ENCODE measurements around the gene BRD4.

Gene BRD4

GRCh38 chr19:15237759-15238638 lies 94.3 kb downstream of the BRD4 start:
- Mint-ChIP-seq H3K36me3 (peaks cover 6% of the 10 kb centered on the region), H3K4me1 (ENCODE audit: low read depth) (peaks cover 8% of the 10 kb centered on the region), H3K27ac (no peak overlapping the region), H3K4me3 (no peak overlapping the region), H3K27me3 (peaks cover 4% of the 10 kb centered on the region), H3K9me3 (ENCODE audit: low read depth) (no peaks in the 10 kb centered on the region)

GRCh38 chr19:15236886-15237285 lies 95.5 kb downstream of the BRD4 start:
- Mint-ChIP-seq H3K4me3 (no peak overlapping the region), H3K27ac (no peak overlapping the region), H3K27me3 (peaks cover 4% of the 10 kb centered on the region), H3K36me3 (peaks cover 6% of the 10 kb centered on the region), H3K4me1 (ENCODE audit: low read depth) (peaks cover 13% of the 10 kb centered on the region), H3K9me3 (ENCODE audit: low read depth) (no peaks in the 10 kb centered on the region)

GRCh38 chr19:15235781-15236180 lies 96.6 kb downstream of the BRD4 start:
- peaks cover 5% of the 10 kb centered on the region for H3K27me3 Mint-ChIP-seq
- H3K27ac Mint-ChIP-seq = no peak overlapping the region
- H3K36me3 Mint-ChIP-seq = peaks cover 6% of the 10 kb centered on the region

GRCh38 chr19:15234431-15235130 lies 97.8 kb downstream of the BRD4 start:
- peaks cover 13% of the 10 kb centered on the region for H3K4me1 Mint-ChIP-seq (ENCODE audit: low read depth)
- H3K9me3 Mint-ChIP-seq (ENCODE audit: low read depth) = no peaks in the 10 kb centered on the region
- no peak overlapping the region for H3K4me3 Mint-ChIP-seq
- H3K27ac Mint-ChIP-seq = no peak overlapping the region
- H3K27me3 Mint-ChIP-seq = peaks cover 7% of the 10 kb centered on the region
- peaks cover 6% of the 10 kb centered on the region for H3K36me3 Mint-ChIP-seq

More at GRCh38 chr19:15235781-15236180, 96.6 kb downstream of the BRD4 start:
- Mint-ChIP-seq H3K9me3 (ENCODE audit: low read depth) (no peaks in the 10 kb centered on the region), H3K4me3 (no peak overlapping the region), H3K4me1 (ENCODE audit: low read depth) (peaks cover 13% of the 10 kb centered on the region)

- H3K4me1 Mint-ChIP-seq (ENCODE audit: low read depth) = peaks cover 13% of the 10 kb centered on the region
- peak overlapping the region; percentile 13 for H3K4me3 Mint-ChIP-seq
- no peaks in the 10 kb centered on the region for H3K9me3 Mint-ChIP-seq (ENCODE audit: low read depth)
- peaks cover 7% of the 10 kb centered on the region for H3K27me3 Mint-ChIP-seq
- no peak overlapping the region for H3K27ac Mint-ChIP-seq
- H3K36me3 Mint-ChIP-seq = peaks cover 4% of the 10 kb centered on the region
These were observed 101.1 kb downstream of the BRD4 start for GRCh38 chr19:15231271-15231670.

GRCh38 chr19:15227261-15227660 lies 105.1 kb downstream of the BRD4 start:
- Mint-ChIP-seq H3K4me3 (no peak overlapping the region), H3K36me3 (no peaks in the 10 kb centered on the region), H3K4me1 (ENCODE audit: low read depth) (peaks cover 16% of the 10 kb centered on the region), H3K9me3 (ENCODE audit: low read depth) (no peaks in the 10 kb centered on the region), H3K27ac (no peak overlapping the region), H3K27me3 (peaks cover 9% of the 10 kb centered on the region)

GRCh38 chr19:15225760-15226159 lies 106.6 kb downstream of the BRD4 start:
- Mint-ChIP-seq H3K27ac (no peak overlapping the region), H3K36me3 (no peaks in the 10 kb centered on the region), H3K9me3 (ENCODE audit: low read depth) (no peaks in the 10 kb centered on the region), H3K4me3 (no peak overlapping the region), H3K4me1 (ENCODE audit: low read depth) (peaks cover 15% of the 10 kb centered on the region), H3K27me3 (peaks cover 6% of the 10 kb centered on the region)

- H3K9me3 Mint-ChIP-seq (ENCODE audit: low read depth) = no peaks in the 10 kb centered on the region
- no peaks in the 10 kb centered on the region for H3K36me3 Mint-ChIP-seq
- no peak overlapping the region for H3K27ac Mint-ChIP-seq
These were observed 108.5 kb downstream of the BRD4 start for GRCh38 chr19:15223649-15224361.

GRCh38 chr19:15222738-15223648 lies 109.3 kb downstream of the BRD4 start:
- Mint-ChIP-seq H3K9me3 (ENCODE audit: low read depth) (no peaks in the 10 kb centered on the region), H3K4me1 (ENCODE audit: low read depth) (peaks cover 15% of the 10 kb centered on the region), H3K36me3 (no peaks in the 10 kb centered on the region), H3K27me3 (peaks cover 5% of the 10 kb centered on the region), H3K4me3 (peak overlapping the region; percentile 87), H3K27ac (no peak overlapping the region)

More at GRCh38 chr19:15223649-15224361, 108.5 kb downstream of the BRD4 start:
- Mint-ChIP-seq H3K4me1 (ENCODE audit: low read depth) (peaks cover 15% of the 10 kb centered on the region), H3K27me3 (peaks cover 5% of the 10 kb centered on the region), H3K4me3 (peak overlapping the region; percentile 87)

- Mint-ChIP-seq H3K27ac (no peak overlapping the region), H3K27me3 (peaks cover 5% of the 10 kb centered on the region), H3K9me3 (ENCODE audit: low read depth) (no peaks in the 10 kb centered on the region), H3K4me3 (no peak overlapping the region), H3K4me1 (ENCODE audit: low read depth) (peaks cover 15% of the 10 kb centered on the region), H3K36me3 (no peaks in the 10 kb centered on the region)
These were observed 111.5 kb downstream of the BRD4 start for GRCh38 chr19:15220833-15221232.

- Mint-ChIP-seq H3K36me3 (no peaks in the 10 kb centered on the region), H3K27ac (no peak overlapping the region), H3K27me3 (peaks cover 5% of the 10 kb centered on the region), H3K4me3 (no peak overlapping the region), H3K9me3 (ENCODE audit: low read depth) (no peaks in the 10 kb centered on the region), H3K4me1 (ENCODE audit: low read depth) (peaks cover 12% of the 10 kb centered on the region)
These were observed 113.8 kb downstream of the BRD4 start for GRCh38 chr19:15218501-15218900.

- H3K27me3 Mint-ChIP-seq = no peaks in the 10 kb centered on the region
- no peak overlapping the region for H3K27ac Mint-ChIP-seq
- no peaks in the 10 kb centered on the region for H3K9me3 Mint-ChIP-seq (ENCODE audit: low read depth)
- H3K4me1 Mint-ChIP-seq (ENCODE audit: low read depth) = no peaks in the 10 kb centered on the region
- no peak overlapping the region for H3K4me3 Mint-ChIP-seq
- H3K36me3 Mint-ChIP-seq = no peaks in the 10 kb centered on the region
These were observed 116.0 kb downstream of the BRD4 start for GRCh38 chr19:15216363-15216762.

GRCh38 chr19:15213715-15214381 lies 118.5 kb downstream of the BRD4 start:
- Mint-ChIP-seq H3K36me3 (no peaks in the 10 kb centered on the region), H3K4me1 (ENCODE audit: low read depth) (no peaks in the 10 kb centered on the region), H3K4me3 (no peak overlapping the region), H3K27me3 (no peaks in the 10 kb centered on the region), H3K27ac (no peak overlapping the region), H3K9me3 (ENCODE audit: low read depth) (no peaks in the 10 kb centered on the region)

- no peak overlapping the region for H3K4me3 Mint-ChIP-seq
- no peaks in the 10 kb centered on the region for H3K36me3 Mint-ChIP-seq
- H3K9me3 Mint-ChIP-seq (ENCODE audit: low read depth) = no peaks in the 10 kb centered on the region
- H3K27me3 Mint-ChIP-seq = no peaks in the 10 kb centered on the region
- H3K27ac Mint-ChIP-seq = no peak overlapping the region
- no peaks in the 10 kb centered on the region for H3K4me1 Mint-ChIP-seq (ENCODE audit: low read depth)
These were observed 119.6 kb downstream of the BRD4 start for GRCh38 chr19:15212711-15213110.
